Measurements from ENCODE around the gene IL1R2. TPM values are rescaled to one million over a fixed set of nuclear protein-coding genes. Genes with fewer than 3 reads are reported as not detected.
A peak's percentile ranks its signal among the peaks of the same experiment; 100 is the strongest.

The IL1R2 gene
- total and polyA plus RNA-seq, 2 donors from 2014 or later, result 11.2 to 20.0 TPM

GRCh38 chr2:102030855-102031527 is 39.2 kb downstream of the IL1R2 start:
- intact Hi-C loops (cut with DNase I), result no loop called here
- TF ChIP-seq, protein P1, sequence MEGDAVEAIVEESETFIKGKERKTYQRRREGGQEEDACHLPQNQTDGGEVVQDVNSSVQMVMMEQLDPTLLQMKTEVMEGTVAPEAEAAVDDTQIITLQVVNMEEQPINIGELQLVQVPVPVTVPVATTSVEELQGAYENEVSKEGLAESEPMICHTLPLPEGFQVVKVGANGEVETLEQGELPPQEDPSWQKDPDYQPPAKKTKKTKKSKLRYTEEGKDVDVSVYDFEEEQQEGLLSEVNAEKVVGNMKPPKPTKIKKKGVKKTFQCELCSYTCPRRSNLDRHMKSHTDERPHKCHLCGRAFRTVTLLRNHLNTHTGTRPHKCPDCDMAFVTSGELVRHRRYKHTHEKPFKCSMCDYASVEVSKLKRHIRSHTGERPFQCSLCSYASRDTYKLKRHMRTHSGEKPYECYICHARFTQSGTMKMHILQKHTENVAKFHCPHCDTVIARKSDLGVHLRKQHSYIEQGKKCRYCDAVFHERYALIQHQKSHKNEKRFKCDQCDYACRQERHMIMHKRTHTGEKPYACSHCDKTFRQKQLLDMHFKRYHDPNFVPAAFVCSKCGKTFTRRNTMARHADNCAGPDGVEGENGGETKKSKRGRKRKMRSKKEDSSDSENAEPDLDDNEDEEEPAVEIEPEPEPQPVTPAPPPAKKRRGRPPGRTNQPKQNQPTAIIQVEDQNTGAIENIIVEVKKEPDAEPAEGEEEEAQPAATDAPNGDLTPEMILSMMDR (IDR thresholded peaks at IDR 0.05; ENCODE audit: borderline replicate concordance, extremely low read depth, insufficient read depth), result no peak
- DNase-seq (no peak), FAIRE-seq (no peak)
- H3K9me3 ChIP-seq (ENCODE audit: control insufficient read depth in 2 of 3, insufficient read depth in 1 of 3, low read length in 3 of 3), result no peaks in the 10 kb centered on the region
- no peak overlapping the region for H3K9ac ChIP-seq (ENCODE audit: low read length in 3 of 3)
- H3K4me1 ChIP-seq (ENCODE audit: control insufficient read depth in 2 of 3, insufficient read depth in 2 of 3, low read depth in 1 of 3, low read length in 3 of 3), result peaks cover 4 to 23% (median 23%) of the 10 kb centered on the region in 3 donors
- no peak overlapping the region for H3K4me3 ChIP-seq (ENCODE audit: low read length in 3 of 3)
- H3K27ac ChIP-seq (ENCODE audit: low read depth in 2 of 2, low read length in 2 of 2), result no peak overlapping the region
- H3K27me3 ChIP-seq (ENCODE audit: control insufficient read depth, insufficient read depth, low read length), result no peaks in the 10 kb centered on the region
- no peaks in the 10 kb centered on the region for H3K36me3 ChIP-seq (ENCODE audit: control insufficient read depth in 2 of 3, insufficient read depth in 3 of 3, low read length in 3 of 3)

GRCh38 chr2:102032368-102033030 is 40.7 kb downstream of the IL1R2 start:
- intact Hi-C loops (cut with DNase I), result no loop called here
- H3K9me3 ChIP-seq (ENCODE audit: control insufficient read depth in 2 of 3, insufficient read depth in 1 of 3, low read length in 3 of 3), result no peaks in the 10 kb centered on the region
- no peak overlapping the region for H3K27ac ChIP-seq (ENCODE audit: low read depth in 2 of 2, low read length in 2 of 2)
- TF ChIP-seq, protein P1 (IDR thresholded peaks at IDR 0.05; ENCODE audit: borderline replicate concordance, extremely low read depth, insufficient read depth), result no peak
- no peaks in the 10 kb centered on the region for H3K27me3 ChIP-seq (ENCODE audit: control insufficient read depth, insufficient read depth, low read length)
- FAIRE-seq (no peak), DNase-seq (no peak)
- H3K9ac ChIP-seq (ENCODE audit: low read length in 3 of 3), result no peak overlapping the region
- H3K4me3 ChIP-seq (ENCODE audit: low read length in 3 of 3), result no peak overlapping the region
- no peaks in the 10 kb centered on the region for H3K36me3 ChIP-seq (ENCODE audit: control insufficient read depth in 2 of 3, insufficient read depth in 3 of 3, low read length in 3 of 3)
- H3K4me1 ChIP-seq (ENCODE audit: control insufficient read depth in 2 of 3, insufficient read depth in 2 of 3, low read depth in 1 of 3, low read length in 3 of 3), result peaks cover 4 to 18% (median 17%) of the 10 kb centered on the region in 3 donors

- no peaks in the 10 kb centered on the region for H3K27me3 ChIP-seq (ENCODE audit: control insufficient read depth, insufficient read depth, low read length)
- peak overlapping the region in 1 of 2 donors; percentile 71 for H3K27ac ChIP-seq (ENCODE audit: low read depth in 2 of 2, low read length in 2 of 2)
- FAIRE-seq, result no peak
- H3K4me3 ChIP-seq (ENCODE audit: low read length in 3 of 3), result no peak overlapping the region
- intact Hi-C loops (cut with DNase I), result no loop called here
- peak; percentile 24 to 89 (median 61) for DNase-seq
- H3K9ac ChIP-seq (ENCODE audit: low read length in 3 of 3), result no peak overlapping the region
- no peaks in the 10 kb centered on the region for H3K36me3 ChIP-seq (ENCODE audit: control insufficient read depth in 2 of 3, insufficient read depth in 3 of 3, low read length in 3 of 3)
- no peaks in the 10 kb centered on the region for H3K9me3 ChIP-seq (ENCODE audit: control insufficient read depth in 2 of 3, insufficient read depth in 1 of 3, low read length in 3 of 3)
- H3K4me1 ChIP-seq (ENCODE audit: control insufficient read depth in 2 of 3, insufficient read depth in 2 of 3, low read depth in 1 of 3, low read length in 3 of 3), result peaks cover 4 to 18% (median 10%) of the 10 kb centered on the region in 3 donors
- TF ChIP-seq, protein P1 (IDR thresholded peaks at IDR 0.05; ENCODE audit: borderline replicate concordance, extremely low read depth, insufficient read depth), result no peak
Measured at GRCh38 chr2:102033031-102033749, 41.4 kb downstream of the IL1R2 start.

Data from kidney (tissue), 14 donors.